ENCODE data around the gene NFKBIE.
A peak's percentile ranks its signal among the peaks of the same experiment; 100 is the strongest.

The NFKBIE gene

DNA sequence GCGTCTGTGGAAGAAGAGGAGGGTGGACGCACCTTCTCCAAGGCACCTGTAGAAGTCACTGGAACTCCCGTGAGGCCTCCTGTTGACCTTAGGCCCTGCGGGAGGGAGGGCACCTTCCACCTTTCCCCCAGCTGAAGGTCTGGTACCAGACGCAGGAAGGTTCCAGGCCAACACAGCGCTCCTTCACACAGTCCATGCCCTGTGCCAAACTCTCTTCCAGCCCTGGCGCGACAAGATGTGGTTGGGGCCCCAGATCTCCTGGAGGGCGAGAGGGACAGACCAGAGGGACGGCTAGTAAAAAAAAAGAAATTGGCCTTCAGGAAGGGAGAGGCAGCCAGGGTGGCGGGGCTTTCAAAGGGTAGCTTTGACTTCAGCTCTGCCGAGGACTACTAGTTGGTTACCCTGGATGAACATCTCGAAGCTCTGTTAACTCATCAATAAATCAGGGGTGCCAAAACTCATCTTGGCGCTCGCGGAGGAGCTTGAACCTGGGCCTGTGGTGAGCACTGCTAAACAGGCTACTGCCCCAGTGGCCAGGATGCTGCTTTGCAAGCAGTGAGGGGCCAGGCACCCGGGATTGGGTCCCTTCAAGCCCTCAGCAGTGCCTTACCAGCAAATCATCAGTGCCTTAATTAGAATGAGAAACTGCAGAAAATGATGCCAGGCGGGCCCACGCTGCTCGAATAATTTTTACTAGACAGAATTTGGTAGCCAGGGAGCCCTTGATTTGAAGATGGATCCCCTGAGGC lies 32.9 kb upstream of the NFKBIE start:
- DNase-seq (ENCODE audit: low read depth in 2 of 3, low spot score in 1 of 3), result no peak

DNA sequence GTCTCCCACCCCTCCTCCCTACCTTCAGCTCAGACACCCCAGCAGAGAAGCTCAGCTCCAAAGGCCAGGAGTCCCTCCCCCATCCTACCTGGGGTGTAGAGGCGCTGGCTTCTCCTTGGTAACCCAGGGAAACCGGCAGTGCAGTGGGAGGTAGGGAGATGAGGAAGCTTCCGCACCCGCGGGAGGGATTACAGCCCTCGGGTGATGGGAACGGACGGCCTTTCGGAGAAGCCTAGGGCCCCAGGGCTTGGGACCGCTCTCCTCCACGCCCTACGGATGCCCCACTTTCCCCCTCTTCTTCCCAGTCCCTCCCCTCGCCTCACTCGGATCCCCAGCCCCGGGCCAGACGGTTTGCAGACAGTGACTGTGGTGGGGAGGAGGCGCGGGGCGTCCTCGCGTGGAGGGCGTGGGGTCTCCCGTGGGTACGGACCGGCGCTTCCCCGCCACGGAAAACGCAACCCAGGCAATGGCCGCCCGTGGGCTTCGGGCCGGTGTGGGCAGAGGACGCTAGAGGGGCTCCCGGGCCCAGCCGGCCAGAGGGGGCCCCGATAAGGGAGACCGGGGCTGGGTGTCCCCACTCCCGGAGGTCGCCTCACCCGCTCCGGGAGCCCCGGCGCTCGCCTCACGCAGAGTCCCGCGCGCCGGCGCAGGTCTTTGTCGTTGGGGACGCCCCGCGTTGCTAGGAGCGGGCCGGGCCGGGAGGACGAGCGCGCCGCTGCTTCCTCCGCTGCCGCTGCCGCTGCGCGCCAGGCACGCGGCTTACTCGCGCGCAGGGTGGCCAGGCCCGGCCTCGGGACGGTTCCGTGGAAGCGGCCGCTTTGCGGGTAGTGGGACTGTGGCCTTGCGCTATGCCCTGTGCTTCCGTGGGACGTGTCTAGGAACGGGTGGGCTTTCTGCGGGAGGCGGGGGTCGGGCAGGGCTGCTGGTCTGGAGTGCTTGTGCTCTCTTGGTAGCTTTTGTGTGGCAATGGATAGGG lies 32.0 kb upstream of the NFKBIE start:
- peak; percentile 21 to 38 (median 21) for DNase-seq (ENCODE audit: low read depth in 2 of 3, low spot score in 1 of 3)

DNA sequence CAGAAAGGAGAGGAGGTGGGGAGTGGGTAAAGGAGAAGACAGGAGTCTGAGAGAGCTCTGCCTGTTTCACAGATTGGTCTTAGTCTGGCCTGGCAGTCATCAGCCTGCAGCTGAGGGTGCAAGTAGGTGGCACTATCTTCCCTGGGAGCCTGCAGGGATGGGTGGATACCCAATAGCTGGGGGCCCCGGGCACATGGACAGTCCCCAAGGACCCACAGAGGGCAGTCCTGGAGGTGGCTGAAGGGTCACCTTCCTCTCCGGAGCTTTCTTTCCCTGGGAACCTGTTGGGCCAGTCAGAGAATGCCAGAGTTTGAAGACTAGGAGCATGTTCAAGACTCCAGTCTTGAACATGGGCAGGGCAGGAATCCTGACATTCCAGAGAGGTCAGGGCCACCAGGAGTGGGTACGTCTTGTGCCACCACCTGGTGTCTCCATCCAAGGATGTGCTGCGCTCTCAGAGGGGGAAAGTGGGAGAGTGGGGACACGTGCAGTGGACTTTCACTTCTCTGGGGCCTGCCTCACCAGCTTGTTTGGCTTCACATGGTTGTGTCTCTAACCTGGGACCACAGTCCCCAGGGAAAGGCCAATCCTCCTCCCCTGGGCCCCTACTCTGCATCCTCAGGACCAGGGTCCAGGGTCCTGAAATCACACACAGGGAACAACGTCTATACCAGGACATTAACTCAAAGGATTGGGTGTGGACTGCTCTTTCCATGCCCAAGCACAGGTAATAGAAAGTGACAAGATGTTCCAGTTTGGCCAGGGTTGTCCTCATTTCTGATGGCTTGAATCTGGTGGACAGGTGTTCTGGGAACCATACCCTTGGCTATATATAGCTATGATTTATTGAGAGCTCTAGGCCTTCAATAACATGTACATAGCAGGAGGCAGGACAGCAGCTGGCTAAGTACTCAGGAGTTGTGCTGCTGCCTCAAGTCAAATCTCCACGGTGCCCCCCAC lies 29.8 kb upstream of the NFKBIE start:
- no peak for DNase-seq (ENCODE audit: low read depth in 2 of 3, low spot score in 1 of 3)

DNA sequence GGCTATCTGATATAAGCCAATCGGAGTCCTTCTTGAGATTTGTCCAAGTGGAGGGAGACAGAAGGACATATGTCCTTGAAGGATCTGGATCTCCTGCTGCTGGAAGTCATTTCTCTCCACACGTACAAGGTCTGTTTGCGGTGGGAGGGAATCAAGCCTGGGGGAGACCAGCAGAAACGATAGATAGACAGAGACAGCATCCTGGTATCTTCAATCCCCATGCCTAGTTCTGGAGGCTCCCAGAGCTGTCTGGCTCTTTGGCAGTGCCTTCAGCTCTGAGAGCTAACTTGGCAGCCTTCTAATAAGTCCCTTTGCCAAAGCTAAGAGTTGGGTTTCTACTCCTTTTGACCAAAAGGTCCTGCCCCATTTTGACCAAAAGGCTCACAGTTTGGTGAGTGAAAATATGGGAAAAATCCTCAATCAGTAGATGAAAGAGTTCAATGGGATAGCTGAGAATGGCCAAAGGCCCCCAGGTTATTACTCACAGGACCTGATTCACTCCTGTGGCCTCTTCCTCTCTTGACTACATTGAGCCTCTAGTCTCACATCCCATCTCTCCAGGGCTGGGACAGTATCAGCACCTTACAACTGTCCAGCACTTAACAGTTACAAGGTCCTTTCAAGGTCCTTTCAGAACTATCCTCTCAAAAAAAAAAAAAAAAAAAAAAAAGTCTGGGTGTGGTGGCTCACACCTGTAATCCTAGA lies 27.5 kb upstream of the NFKBIE start:
- no peak for DNase-seq (ENCODE audit: low read depth in 2 of 3, low spot score in 1 of 3)

DNA sequence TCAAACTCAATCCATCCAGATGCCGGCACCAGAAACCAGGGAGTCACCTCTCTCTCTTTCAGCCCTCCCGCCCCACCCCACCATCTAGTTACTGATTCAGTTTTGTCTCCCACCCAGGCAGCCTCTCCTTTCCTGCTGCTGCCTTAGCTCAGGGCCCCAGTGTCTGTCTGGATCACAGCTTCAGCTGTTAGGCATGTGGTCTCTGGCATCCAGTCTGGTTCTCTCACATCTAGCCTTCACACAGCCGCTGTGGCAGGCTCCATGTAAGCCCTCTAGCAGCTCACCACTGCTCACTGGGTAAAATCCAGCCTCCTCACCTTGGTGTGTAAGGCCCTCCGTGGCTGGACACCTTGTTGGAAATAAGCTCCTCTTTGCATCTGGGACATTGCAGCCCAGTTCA lies 26.5 kb upstream of the NFKBIE start:
- DNase-seq (ENCODE audit: low read depth in 2 of 3, low spot score in 1 of 3), result no peak

DNA sequence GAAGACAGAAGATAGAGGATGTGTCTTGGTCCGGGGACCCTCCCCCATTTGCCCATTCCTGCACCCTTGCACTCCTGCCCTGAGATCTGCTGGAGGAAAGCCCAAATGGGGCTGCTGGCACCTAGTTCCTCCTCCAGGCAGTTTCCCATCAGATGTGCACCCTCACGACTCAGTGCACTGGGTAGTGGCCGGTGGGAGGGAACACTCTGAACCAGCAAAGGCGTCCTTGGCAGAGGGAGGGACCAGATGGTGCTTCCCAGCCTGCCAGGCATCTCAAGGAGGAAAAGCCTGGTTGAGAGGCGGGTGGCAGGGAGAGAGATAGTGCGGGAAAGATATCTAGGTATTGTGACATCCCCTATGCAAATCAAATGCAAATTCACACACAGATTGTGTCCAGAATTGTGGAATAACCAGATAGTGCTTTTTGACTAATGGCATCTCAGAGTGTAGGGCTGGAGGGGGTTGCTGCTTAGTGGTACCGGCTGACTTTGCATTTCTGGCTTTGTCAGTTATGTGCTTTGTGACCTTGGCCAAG lies 24.4 kb upstream of the NFKBIE start:
- no peak for DNase-seq (ENCODE audit: low read depth in 2 of 3, low spot score in 1 of 3)

DNA sequence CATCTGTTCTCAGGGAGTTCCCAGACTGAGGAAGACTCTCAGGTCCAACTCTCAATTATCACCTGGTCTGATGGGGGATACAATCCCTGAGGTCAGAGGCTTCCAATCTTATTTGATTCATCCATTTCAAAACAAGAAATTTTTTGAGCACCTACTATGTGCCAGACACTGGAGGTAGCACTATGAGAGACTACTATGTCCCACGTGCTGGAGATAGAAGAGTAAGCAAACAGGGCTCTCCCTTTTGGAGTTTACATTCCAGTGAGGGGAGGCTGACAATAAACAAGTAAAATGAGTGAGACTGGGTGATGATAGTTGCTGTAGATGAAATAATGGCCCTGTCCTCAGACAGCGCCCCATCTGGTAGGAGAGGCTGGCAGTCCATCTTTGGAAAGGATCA lies 21.4 kb upstream of the NFKBIE start:
- DNase-seq (ENCODE audit: low read depth in 2 of 3, low spot score in 1 of 3), result no peak

DNA sequence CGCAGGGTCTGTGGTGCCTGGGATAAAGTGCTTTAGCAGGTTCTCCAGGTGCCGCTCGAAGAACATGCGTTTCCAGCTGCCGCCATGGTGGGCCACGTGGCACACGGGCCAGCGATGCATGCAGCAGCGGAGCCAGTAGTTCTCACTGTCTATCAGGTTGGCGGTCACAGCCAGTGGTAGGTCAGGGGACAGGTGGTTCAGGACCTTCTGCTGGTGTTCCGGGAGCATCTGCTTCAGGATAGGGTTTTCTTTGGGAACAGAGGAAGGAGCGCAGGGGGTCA lies 20.9 kb upstream of the NFKBIE start:
- no peak for DNase-seq (ENCODE audit: low read depth in 2 of 3, low spot score in 1 of 3)

DNA sequence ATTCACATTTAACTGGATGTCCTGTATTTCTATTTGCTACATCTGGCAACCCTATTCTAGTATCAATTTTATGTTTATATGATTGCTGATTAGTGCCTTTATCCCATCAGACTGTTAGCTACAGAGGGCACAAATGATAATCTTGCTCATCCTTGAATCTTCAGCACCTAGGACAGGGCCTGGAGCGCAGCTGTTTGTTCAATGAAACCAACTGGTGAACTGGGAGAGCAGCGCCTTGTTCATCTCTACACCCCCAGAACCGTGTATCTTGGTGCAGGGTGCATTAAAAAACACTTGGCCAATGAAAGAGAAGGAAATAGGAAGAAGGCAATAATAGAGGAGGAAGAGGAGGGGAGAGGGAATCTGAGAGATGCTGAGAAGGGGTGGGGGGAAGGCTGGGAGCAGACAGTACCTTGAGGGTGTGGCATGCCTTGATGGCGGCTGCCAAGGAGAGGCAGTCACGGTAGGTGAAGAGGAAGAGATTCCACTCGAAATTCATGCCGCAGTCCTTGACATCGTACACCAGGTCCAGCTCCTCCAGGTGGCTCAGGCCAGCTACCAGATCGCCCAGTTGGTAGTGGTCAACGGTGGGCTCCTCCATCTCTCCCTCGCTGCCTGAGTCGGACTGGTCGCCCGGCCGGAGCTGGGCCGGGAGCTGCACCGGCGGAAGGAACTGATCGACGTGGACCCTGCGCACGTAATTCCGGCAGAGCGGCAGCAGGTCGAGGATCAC lies 20.4 kb upstream of the NFKBIE start:
- no peak for DNase-seq (ENCODE audit: low read depth in 2 of 3, low spot score in 1 of 3)

DNA sequence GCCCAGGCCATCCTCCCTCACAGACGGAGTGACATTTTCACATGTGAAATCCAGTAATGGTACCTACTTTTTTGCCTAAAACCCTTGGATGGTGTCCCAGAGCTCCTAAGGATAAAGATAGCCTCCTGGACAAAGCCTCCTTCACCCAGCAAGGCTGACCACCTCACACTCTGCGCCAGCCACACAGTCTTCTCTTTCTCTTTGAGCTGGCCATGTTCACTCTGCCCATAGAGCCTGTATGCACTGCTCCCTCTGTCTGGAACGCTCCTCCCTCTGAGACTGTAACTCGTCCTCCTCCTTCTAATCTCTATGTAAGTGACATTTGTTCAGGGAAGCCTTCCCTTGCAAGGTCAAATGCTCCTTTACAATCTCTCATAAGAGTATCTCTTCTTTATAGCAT lies 19.5 kb upstream of the NFKBIE start:
- no peak for DNase-seq (ENCODE audit: low read depth in 2 of 3, low spot score in 1 of 3)

DNA sequence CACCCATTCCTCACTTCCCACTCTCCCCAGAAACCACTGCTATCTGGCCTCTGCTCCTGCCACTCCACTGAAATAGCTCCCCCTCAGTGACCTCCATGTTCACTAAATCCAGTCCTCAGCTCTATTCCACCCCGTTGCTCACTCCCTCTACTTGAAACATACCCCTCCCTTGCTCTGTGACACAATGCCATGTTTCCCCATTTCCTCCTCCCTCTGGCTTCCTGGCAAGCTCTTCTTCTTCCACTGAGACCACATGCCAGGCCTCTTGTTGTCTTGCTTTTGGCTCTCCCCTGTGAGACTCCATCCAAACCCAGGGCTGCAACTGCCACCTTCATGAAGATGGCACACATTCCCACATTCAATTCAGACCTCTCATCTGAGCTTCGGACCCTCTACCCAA lies 18.8 kb upstream of the NFKBIE start:
- no peak for DNase-seq (ENCODE audit: low read depth in 2 of 3, low spot score in 1 of 3)

DNA sequence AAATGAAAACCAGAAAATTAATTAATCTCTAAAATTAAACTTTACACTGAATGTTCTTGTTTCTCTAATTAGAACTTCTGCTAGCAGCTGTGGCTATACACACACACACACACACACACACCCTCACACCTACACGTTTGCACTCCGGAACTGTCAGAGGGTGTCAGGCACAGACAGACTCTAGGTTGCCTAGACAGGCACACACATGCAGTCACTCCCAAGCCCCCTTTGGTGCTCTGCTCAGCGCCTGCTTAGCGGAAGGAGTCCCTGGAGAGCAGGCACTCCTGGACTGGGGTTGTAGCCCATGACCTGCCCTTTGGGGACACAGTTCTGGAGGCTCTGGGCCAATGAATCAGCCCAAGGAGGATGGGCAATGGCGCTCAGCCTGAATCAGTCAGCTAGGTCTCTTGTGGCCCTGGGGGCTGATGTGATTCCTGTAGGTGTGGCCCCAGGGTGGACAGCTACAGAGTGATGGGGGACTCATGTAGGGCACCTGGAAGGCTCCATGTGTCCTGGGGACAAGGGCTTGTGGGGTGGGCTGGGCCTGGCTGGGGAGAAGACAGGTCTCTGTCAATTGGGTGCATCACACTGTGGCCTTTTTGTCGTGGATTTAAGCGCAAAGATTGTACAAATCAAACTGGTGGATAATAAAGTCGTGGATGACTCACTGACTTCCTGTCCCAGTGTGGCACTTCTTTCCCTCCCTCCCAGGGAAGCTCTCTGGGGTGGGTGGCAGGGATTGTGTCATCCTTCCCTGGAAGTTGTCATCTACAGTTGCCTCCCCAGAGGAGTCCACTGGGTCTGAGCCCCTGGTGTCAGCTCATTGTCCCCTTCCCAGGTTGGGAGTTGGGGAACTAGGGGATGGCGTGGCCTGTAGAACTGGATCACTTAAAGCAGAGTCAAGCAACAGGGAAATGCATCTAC lies 13.7 kb upstream of the NFKBIE start:
- no peak for DNase-seq (ENCODE audit: low read depth in 2 of 3, low spot score in 1 of 3)

DNA sequence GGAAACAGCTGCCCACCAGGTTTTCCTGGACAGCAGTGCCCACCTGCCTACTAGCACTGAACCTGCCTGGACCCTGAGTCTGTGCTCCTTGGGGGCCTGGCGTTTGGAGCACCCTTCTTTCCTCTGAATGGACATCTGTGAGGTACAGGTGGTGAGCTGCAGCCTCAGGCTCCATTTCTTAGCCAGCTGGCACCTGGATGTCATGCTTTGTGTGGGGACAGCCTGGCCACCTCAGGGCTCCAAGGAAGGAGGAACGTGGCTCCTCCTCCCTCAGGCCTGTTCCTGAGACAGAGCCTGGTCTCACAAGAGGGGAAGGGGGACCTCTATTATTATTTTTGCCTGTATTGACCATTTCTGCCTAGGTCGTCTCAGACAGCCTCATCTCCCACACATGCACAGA lies 13.0 kb upstream of the NFKBIE start:
- no peak for DNase-seq (ENCODE audit: low read depth in 2 of 3, low spot score in 1 of 3)

DNA sequence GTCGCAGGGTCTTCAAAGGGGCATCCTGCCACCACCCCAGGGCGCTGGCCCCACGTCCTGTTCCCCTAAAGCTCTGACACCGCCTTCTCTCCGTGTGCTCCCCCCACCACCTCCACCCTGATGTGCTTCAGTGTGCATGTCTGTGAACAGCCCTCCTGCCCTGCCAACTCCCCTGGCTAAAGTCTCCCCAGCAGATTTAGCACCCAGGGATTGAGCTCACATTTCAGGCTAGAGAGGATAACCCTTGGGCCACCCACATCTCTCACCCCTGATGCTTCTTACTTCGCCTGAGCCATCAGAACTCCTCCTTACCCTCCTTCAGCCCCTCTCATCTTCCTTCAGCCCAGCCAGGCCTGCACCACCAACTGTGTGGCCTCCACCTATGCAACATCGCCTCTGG lies 12.4 kb upstream of the NFKBIE start:
- no peak for DNase-seq (ENCODE audit: low read depth in 2 of 3, low spot score in 1 of 3)

DNA sequence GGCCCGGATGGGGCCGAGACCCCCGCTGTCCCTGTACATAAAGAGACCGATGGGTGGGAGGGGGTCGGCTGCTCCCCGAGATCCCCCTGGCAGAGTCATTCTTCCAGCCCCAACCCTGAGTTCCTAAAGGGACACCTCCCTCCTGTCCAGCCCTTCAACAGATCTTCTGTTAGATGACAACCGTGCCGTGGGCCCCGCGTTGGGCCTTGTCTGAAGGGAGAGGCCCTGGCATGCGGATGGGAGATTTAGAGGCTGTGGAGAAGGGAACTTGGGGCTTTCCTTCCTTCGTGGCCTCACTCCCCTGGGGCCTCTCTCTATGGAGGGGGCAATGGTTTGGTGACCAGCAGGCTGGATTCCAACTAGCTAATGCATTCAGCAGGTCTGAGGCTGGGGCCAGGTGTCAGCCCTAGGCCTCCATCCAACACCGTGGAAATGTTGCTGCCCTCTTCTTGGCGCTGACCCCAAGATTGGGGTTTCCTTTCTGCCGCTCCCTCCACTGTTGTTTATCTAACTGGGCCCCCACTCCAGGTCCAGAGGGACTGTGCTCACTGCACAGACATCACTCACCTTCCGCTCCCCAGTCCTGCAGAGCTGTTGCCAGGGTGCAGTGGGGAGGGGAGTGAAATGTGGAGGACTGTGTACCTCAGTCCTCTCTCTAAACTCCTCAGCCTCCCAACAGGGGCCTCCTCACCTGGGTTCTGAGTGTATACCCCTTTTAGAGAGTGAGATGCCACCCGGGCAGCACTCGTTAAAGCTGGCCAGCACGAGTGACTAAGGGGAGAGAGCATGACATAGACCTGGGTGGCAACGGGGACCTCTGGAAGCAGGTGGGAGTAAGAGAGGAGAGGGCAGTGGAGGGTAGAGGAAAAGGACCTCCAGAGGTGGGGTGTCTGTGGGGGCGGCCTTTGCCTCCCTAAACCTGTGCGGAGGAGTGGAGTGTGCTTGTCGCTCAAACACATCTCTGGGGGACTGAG lies 11.6 kb upstream of the NFKBIE start:
- DNase-seq (ENCODE audit: low read depth in 2 of 3, low spot score in 1 of 3), result no peak

DNA sequence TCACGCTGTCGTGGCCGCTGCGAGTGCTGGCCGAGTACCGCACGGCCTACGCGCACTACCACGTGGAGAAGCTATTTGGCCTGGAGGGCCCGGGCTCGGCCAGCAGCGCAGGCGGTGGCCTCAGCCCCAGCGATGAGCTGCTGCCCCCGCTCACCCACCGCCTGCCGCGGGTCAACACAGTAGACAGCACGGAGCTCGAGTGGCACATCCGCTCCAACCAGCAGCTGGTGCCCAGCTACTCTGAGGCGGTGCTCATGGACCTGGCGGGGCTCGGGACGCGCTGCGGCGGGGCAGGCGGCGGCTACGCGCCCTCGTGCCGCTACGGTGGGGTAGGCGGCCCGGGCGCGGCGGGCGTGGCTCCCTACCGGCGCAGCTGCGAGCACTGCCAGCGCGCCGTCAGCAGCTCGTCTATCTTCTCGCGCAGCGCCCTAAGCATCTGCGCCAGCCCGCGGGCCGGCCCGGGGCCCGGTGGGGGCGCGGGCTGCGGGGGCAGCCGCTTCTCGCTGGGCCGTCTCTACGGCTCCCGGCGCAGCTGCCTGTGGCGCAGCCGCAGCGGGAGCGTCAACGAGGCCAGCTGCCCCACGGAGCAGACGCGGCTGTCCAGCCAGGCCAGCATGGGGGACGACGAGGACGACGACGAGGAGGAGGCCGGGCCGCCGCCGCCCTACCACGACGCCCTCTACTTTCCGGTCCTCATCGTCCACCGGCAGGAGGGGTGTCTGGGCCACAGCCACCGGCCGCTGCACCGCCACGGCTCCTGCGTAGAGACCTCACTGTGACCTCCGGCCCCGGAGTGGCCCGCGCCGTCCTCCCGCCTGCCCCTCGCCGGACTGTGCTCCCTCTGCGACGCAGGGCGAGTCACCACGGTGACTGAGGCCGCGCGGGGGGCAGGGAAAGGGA lies 10.6 kb upstream of the NFKBIE start:
- no peak for DNase-seq (ENCODE audit: low read depth in 2 of 3, low spot score in 1 of 3)

Data from stimulated activated CD4-positive, alpha-beta T cell treated with anti-CD3 and anti-CD28 coated beads, Interleukin-12 subunit alpha, Interleukin-12 subunit beta, amount 100 ng/mL, for 48 hours (primary cell).